Liver (tissue), 9 donors: ENCODE data around the gene TH. TPM values are rescaled to one million over a fixed set of nuclear protein-coding genes. Genes with fewer than 3 reads are reported as not detected.
A peak's percentile ranks its signal among the peaks of the same experiment; 100 is the strongest.

Source experiments
- DNase-seq: peaks from one replicate; pipeline ENCODE4 v3.0.0-alpha.2; 2017; ENCODE audit warnings: low spot score
- H3K27ac ChIP-seq, 2 donors: one replicate each; pipeline ENCODE4 v1.7.0; 2013; ENCODE audit warnings: inconsistent platforms in 2 of 2, low read length in 2 of 2, control low read depth in 1 of 2, low read depth in 1 of 2, mild to moderate bottlenecking in 1 of 2
- H3K27me3 ChIP-seq, 4 donors: one replicate each; pipeline versions ENCODE4 v1.6.1 to v1.7.0; 2013; ENCODE audit warnings: low read length in 3 of 4, inconsistent platforms in 1 of 4, mild to moderate bottlenecking in 1 of 4, moderate library complexity in 1 of 4; ENCODE audit not compliant: control insufficient read depth in 4 of 4, insufficient read depth in 4 of 4
- H3K36me3 ChIP-seq, 4 donors: one replicate each; pipeline versions ENCODE4 v1.6.1 to v1.7.0; 2013; ENCODE audit warnings: low read length in 3 of 4, mild to moderate bottlenecking in 3 of 4, low read depth in 1 of 4, moderate library complexity in 1 of 4; ENCODE audit not compliant: control insufficient read depth in 4 of 4, insufficient read depth in 3 of 4
- H3K4me1 ChIP-seq, 4 donors: one replicate each; pipeline versions ENCODE4 v1.6.1 to v1.7.0; 2013; ENCODE audit warnings: low read length in 3 of 4, mild to moderate bottlenecking in 3 of 4, moderate library complexity in 1 of 4; ENCODE audit not compliant: control insufficient read depth in 4 of 4, insufficient read depth in 4 of 4
- H3K4me3 ChIP-seq, 3 donors: one replicate each; pipeline versions ENCODE4 v1.6.1 to v1.7.0; 2013; ENCODE audit warnings: low read length in 3 of 3, control low read depth in 1 of 3, low read depth in 1 of 3, mild to moderate bottlenecking in 1 of 3
- H3K9ac ChIP-seq, 2 donors: one replicate each; pipeline ENCODE4 v1.7.0; 2013; ENCODE audit warnings: low read length in 2 of 2, mild to moderate bottlenecking in 2 of 2, moderate library complexity in 2 of 2, control low read depth in 1 of 2, low read depth in 1 of 2
- H3K9me3 ChIP-seq, 4 donors: one replicate each; pipeline versions ENCODE4 v1.6.1 to v1.7.0; 2013; ENCODE audit warnings: low read length in 3 of 4; ENCODE audit not compliant: control insufficient read depth in 4 of 4
- CTCF ChIP-seq: fragments of 150-350 bp; IDR thresholded peaks from 2 replicates; pipeline ENCODE4 v1.5.1; 2017; ENCODE audit warnings: improper control_type of control experiment, low read depth, low read length; ENCODE audit not compliant: missing input control
- EGR1 ChIP-seq, 2 donors: IDR thresholded peaks; 2 replicates each; pipeline ENCODE4 v1.6.1; 2016 to 2018; ENCODE audit warnings: antibody characterized with exemption in 2 of 2, low read depth in 2 of 2
- FOXA2 ChIP-seq: IDR thresholded peaks from 2 replicates; pipeline ENCODE4 v1.6.1; 2016; ENCODE audit warnings: antibody characterized with exemption
- GABPA ChIP-seq, 2 donors: IDR thresholded peaks in 1 of 2; conservative IDR thresholded peaks in 1 of 2; 2 replicates each; pipeline ENCODE4 v1.6.1; 2016; ENCODE audit warnings: antibody characterized with exemption in 2 of 2, mild to moderate bottlenecking in 1 of 2, moderate library complexity in 1 of 2
- HNF4A ChIP-seq, 2 donors: conservative IDR thresholded peaks; 2 replicates each; pipeline ENCODE4 v1.6.1; 2016; ENCODE audit warnings: antibody characterized with exemption in 2 of 2, mild to moderate bottlenecking in 2 of 2
- HNF4G ChIP-seq: IDR thresholded peaks from 2 replicates; pipeline ENCODE4 v1.6.1; 2016; ENCODE audit warnings: antibody characterized with exemption
- MAX ChIP-seq: IDR thresholded peaks from 2 replicates; pipeline ENCODE4 v1.6.1; 2016; ENCODE audit warnings: antibody characterized with exemption
- NR2F2 ChIP-seq: IDR thresholded peaks from 2 replicates; pipeline ENCODE4 v1.6.1; 2016; ENCODE audit warnings: antibody characterized with exemption
- RAD21 ChIP-seq, 2 donors: IDR thresholded peaks; 2 replicates each; pipeline ENCODE4 v1.6.1; 2016; ENCODE audit warnings: antibody characterized with exemption in 2 of 2, mild to moderate bottlenecking in 2 of 2
- REST ChIP-seq: IDR thresholded peaks from 2 replicates; pipeline ENCODE4 v1.6.1; 2016; ENCODE audit warnings: antibody characterized with exemption, mild to moderate bottlenecking
- SP1 ChIP-seq: IDR thresholded peaks from 2 replicates; pipeline ENCODE4 v1.6.1; 2018; ENCODE audit warnings: antibody characterized with exemption, mild to moderate bottlenecking
- TAF1 ChIP-seq: conservative IDR thresholded peaks from 2 replicates; pipeline ENCODE4 v1.6.1; 2016; ENCODE audit warnings: antibody characterized with exemption, mild to moderate bottlenecking
- WGBS: extraction: QIAGEN DNeasy Blood & Tissue Kit; methylation state at CpG from one replicate; pipeline ENCODE4 v1.1.7; 2013; 5-methylcytosine and 5-hydroxymethylcytosine counted together
- polyA plus RNA-seq, 2 donors: library from polyadenylated mRNA; stranded (reverse) in 1 of 2; unstranded in 1 of 2; fragments of 200-250 nt in 1 of 2; fragments of >200 nt in 1 of 2; fragmentation: Nextera tagmentation in 1 of 2; extraction: Ambion mirVana in 1 of 2; gene quantifications; one replicate each; pipeline versions ENCODE4 v1.2.1 to v1.2.3, GENCODE V29; 2013 to 2015
- total RNA-seq, 2 donors: library from RNA; depleted of rRNA; stranded (reverse); fragments of >200 nt; gene quantifications; one replicate each; pipeline ENCODE4 v1.2.3, GENCODE V29; 2014
- TF ChIP-seq, protein P1 (sequence below): IDR thresholded peaks from 2 replicates; pipeline ENCODE4 v1.6.1; 2016; ENCODE audit warnings: antibody characterized with exemption
- TF ChIP-seq, protein P2 (sequence below): IDR thresholded peaks from 2 replicates; pipeline ENCODE4 v1.6.1; 2016; ENCODE audit warnings: antibody characterized with exemption
- donor health status: healthy.
- donor health status: healthy.
- donor health status: healthy.
- donor health status: healthy.
- donor health status: healthy.

TH gene
- total and polyA plus RNA-seq, 4 donors, result 0.13 to 0.24 TPM; not detected in 2

- no peaks in the 10 kb centered on the region for H3K36me3 ChIP-seq
- TF ChIP-seq FOXA2, result no peak
- TF ChIP-seq HNF4A (conservative IDR thresholded peaks at IDR 0.05), result no peak
- TF ChIP-seq GABPA (IDR thresholded peaks at IDR 0.05 in 1 of 2, conservative IDR thresholded peaks at IDR 0.05 in 1 of 2), result no peak
- TF ChIP-seq, protein P1, sequence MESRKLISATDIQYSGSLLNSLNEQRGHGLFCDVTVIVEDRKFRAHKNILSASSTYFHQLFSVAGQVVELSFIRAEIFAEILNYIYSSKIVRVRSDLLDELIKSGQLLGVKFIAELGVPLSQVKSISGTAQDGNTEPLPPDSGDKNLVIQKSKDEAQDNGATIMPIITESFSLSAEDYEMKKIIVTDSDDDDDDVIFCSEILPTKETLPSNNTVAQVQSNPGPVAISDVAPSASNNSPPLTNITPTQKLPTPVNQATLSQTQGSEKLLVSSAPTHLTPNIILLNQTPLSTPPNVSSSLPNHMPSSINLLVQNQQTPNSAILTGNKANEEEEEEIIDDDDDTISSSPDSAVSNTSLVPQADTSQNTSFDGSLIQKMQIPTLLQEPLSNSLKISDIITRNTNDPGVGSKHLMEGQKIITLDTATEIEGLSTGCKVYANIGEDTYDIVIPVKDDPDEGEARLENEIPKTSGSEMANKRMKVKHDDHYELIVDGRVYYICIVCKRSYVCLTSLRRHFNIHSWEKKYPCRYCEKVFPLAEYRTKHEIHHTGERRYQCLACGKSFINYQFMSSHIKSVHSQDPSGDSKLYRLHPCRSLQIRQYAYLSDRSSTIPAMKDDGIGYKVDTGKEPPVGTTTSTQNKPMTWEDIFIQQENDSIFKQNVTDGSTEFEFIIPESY, result no peak
- TF ChIP-seq, protein P2, sequence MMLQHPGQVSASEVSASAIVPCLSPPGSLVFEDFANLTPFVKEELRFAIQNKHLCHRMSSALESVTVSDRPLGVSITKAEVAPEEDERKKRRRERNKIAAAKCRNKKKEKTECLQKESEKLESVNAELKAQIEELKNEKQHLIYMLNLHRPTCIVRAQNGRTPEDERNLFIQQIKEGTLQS, result no peak
- TF ChIP-seq SP1, result no peak
- no peak for TF ChIP-seq REST
- no peak for TF ChIP-seq EGR1 (IDR thresholded peaks at IDR 0.05; ENCODE audit: low read depth in 2 of 2)
- no peak for TF ChIP-seq MAX
- TF ChIP-seq CTCF, result no peak
- no peak for TF ChIP-seq NR2F2
- TF ChIP-seq RAD21 (IDR thresholded peaks at IDR 0.05), result no peak
- no peak for TF ChIP-seq HNF4G
- TF ChIP-seq TAF1, result no peak
- no peak overlapping the region for H3K9ac ChIP-seq
- H3K9me3 ChIP-seq, result peaks cover 0 to 4% (median 2%) of the 10 kb centered on the region in 4 donors
- 85% methylated on average over 24 of the region's 24 CpGs for WGBS
- H3K4me3 ChIP-seq, result no peak overlapping the region
- no peaks in the 10 kb centered on the region for H3K27me3 ChIP-seq
- peak; percentile 28 for DNase-seq
- H3K4me1 ChIP-seq, result peaks cover 0 to 9% (median 3%) of the 10 kb centered on the region in 4 donors
- no peak overlapping the region for H3K27ac ChIP-seq
These were observed 37.2 kb upstream of the TH start for GRCh38 chr11:2208691-2209369.
